ENCODE measurements around the gene CYP46A1. TPM values are rescaled to one million over a fixed set of nuclear protein-coding genes. Genes with fewer than 3 reads are reported as not detected.

The CYP46A1 gene
- total RNA-seq, 2 donors from 2014 or later, result 0.09 to 0.10 TPM

DNA sequence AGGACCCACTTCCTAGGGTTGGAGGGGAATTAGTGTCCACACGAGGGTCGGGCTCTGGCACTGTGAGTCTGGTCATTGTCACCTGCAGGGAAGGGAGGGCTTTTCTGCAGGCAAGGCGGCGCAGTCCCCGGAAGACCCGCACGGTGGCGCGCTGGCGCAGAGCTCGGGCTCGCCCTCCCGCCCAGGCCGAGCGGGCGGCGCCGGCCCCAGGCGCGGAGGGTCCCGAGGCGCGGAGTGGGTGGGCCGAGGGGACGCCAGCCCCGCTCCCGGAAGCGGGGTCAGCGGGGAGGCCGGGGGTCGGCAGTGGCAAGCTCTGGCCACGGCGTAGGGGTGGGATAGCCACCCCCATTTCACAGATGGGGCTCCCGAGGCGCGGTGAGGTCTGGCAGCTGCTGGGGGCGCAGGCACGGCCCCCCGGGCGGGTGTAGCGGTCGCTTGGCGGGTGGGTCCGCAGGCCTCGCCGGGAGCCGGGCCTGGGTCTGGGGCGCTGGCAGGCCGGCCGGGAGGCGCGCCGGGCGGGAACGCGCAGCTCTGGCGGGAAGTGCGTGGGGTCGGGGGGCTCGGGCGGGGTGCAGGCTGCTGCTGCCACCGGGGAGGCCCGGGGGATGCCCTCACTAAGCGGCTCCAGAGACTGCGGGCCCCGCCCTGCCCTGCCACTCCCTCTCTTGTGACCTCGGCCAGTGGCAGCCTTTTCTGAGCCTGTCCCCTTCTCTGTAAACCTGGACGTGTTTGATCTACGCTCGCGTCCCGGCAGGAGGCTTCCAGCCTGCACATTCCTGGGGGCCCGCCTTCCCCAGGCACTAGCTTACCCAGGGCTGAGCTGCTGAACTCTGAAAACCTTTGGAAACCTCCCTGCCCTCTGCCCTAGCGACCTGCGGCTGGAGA lies 46.1 kb downstream of the CYP46A1 start:
- Mint-ChIP-seq H3K4me3 (peak overlapping the region; percentile 61 to 72), H3K27ac (no peak overlapping the region), H3K36me3 (ENCODE audit: insufficient read depth in 2 of 2) (no peaks in the 10 kb centered on the region), H3K27me3 (ENCODE audit: low read depth) (peaks cover 30% of the 10 kb centered on the region), H3K9me3 (no peaks in the 10 kb centered on the region), H3K4me1 (ENCODE audit: low read depth) (no peaks in the 10 kb centered on the region)
- DNase-seq (peak; percentile 82 to 87), ATAC-seq (replicated peaks in 1 of 2) (peak; percentile 78 to 80)

DNA sequence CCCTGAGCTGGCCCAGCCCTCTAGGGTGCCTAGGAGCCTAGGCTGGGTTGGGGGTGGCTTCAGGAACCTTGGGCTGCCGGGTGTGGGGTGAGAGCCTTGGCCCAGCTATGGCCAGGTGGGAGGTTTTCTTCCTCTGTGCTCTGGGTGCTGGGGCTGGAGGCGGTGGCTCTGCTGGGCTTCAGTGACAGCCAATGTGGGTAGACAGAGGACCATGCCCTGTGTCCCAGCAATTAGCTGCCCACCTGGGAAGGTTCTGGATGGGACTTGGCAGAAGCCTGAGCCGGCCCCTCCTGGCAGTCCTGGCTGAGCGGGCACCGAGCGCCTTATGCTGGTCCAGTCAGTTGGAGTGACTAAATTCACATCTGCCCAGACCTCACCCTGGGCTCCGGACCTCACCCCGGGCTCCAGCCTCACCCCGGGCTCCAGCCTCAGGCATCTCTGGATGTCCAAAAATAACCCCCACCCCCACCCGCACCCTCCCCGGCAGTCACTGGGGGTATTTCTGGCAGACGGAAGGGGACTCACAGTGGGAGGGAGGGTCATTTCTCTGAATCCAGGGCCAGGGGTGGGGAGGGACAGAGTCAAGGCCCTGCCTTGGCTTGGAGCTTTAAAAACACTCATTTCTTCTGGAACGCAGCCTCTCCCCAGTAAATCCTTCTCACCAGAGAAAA lies 46.9 kb downstream of the CYP46A1 start:
- DNase-seq, result no peak
- no peaks in the 10 kb centered on the region for H3K36me3 Mint-ChIP-seq (ENCODE audit: insufficient read depth in 2 of 2)
- H3K4me3 Mint-ChIP-seq, result peak overlapping the region; percentile 61 to 72
- peaks cover 38% of the 10 kb centered on the region for H3K27me3 Mint-ChIP-seq (ENCODE audit: low read depth)
- no peak overlapping the region for H3K27ac Mint-ChIP-seq
- H3K9me3 Mint-ChIP-seq, result no peaks in the 10 kb centered on the region
- ATAC-seq (replicated peaks in 1 of 2), result no peak
- H3K4me1 Mint-ChIP-seq (ENCODE audit: low read depth), result no peaks in the 10 kb centered on the region

DNA sequence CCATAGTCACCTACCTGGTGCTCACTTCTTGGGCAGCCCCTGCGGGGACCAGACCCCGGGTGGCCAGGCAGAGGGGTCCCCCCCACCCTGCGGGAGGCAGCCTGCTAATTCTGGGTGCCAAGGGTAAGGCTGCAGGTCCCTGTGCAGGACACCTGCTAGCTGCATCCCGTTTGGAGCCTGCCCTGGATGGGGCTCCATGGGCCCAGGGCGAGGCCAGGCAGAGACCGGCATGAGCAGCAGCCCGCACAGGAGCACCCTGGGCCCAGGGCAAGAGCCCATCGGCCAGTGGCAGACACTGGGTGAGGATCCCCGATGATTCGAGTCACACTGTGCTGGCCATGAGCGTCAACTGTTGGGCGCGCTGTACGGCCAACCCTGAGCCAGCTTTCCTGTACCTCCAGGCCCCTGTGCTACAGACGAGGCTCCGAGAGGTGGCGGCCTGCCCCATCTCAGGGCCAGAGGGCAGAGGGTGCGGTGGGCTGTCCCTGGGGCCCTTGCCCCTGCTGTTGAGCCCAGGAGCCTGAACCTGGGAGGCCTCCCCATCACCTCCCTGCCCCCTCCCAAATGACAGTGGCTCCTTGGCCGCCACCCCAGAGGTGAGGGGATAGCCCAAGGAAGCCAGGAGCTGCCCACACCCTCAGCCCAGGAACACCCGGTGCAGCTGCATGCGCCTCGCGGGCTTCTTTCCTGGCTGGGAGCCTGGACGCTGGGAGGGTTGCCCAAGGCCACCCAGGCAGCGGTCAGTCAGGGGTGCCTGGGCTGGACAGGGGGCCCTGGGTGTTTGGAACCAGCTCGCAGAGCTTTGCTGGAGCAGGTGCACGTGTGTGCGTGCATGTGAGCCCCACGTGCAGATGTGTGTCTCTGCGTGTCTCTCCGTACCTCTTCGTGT lies 47.7 kb downstream of the CYP46A1 start:
- H3K36me3 Mint-ChIP-seq (ENCODE audit: insufficient read depth in 2 of 2), result no peaks in the 10 kb centered on the region
- no peak overlapping the region for H3K4me3 Mint-ChIP-seq
- ATAC-seq (replicated peaks in 1 of 2), result no peak

DNA sequence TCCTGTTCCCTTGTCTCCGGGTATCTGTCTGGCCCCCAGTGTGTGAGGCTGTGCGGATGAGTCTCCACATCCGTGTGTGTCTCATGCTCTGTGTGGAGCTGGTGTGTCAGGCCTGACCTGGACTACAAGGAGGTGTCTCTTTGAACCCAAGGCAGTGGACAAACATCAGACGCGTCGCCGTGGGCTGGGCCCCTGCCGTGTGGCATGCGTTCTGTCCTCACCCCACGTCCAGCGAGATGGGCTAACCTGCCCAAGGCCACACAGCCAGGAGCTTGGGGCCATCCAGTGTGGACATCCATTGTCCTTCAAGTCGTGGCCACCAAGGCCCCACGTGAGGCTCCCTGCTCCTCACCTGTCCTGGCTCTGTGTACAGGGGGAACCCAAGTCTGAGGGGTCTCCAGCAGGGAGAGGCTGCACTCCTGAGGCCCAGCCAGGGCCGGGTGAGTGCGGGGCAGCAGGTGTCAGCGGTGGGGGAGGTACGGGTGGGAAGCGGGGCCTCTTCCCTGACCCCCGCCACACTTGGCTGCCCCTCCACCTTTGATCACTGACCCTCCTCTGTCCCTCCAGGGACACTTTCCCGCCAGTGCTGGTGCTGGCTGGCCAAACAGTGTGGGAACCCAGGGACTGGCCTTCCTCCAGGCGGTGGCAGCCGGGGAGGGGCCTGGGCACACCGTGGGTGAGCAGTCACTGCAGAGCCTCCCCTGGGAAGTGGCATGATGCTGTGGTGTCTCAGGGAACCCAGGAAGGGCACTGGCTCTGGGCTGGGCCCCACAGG lies 48.5 kb downstream of the CYP46A1 start:
- Mint-ChIP-seq H3K36me3 (ENCODE audit: insufficient read depth in 2 of 2) (no peaks in the 10 kb centered on the region), H3K27ac (no peak overlapping the region), H3K27me3 (ENCODE audit: low read depth) (peaks cover 40% of the 10 kb centered on the region), H3K4me3 (no peak overlapping the region), H3K9me3 (no peaks in the 10 kb centered on the region), H3K4me1 (ENCODE audit: low read depth) (no peaks in the 10 kb centered on the region)
- DNase-seq (no peak), ATAC-seq (replicated peaks in 1 of 2) (no peak)

More for the DNA sequence above, 47.7 kb downstream of the CYP46A1 start:
- DNase-seq, result no peak
- peaks cover 40% of the 10 kb centered on the region for H3K27me3 Mint-ChIP-seq (ENCODE audit: low read depth)
- H3K9me3 Mint-ChIP-seq, result no peaks in the 10 kb centered on the region
- no peak overlapping the region for H3K27ac Mint-ChIP-seq
- no peaks in the 10 kb centered on the region for H3K4me1 Mint-ChIP-seq (ENCODE audit: low read depth)

DNA sequence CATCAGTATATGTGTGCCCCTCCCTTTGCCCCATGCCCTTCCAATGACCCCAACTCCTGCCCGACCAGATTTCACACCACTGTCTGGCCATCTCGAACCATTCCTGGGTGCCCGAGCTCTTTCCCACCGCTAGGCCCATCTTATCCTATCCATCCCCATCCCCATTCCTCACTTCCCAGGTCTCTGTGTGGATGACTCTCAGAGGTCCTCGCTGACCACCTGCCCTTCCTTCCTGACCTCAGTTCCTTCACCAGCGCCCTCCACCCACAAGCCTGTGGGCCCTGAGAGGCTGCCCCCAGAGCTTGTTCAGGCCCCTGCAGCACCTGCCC lies 49.1 kb downstream of the CYP46A1 start:
- Mint-ChIP-seq H3K27me3 (ENCODE audit: low read depth) (peaks cover 40% of the 10 kb centered on the region), H3K27ac (no peak overlapping the region), H3K9me3 (no peaks in the 10 kb centered on the region), H3K4me1 (ENCODE audit: low read depth) (no peaks in the 10 kb centered on the region), H3K36me3 (ENCODE audit: insufficient read depth in 2 of 2) (no peaks in the 10 kb centered on the region), H3K4me3 (no peak overlapping the region)
- ATAC-seq (replicated peaks in 1 of 2) (no peak), DNase-seq (no peak)

DNA sequence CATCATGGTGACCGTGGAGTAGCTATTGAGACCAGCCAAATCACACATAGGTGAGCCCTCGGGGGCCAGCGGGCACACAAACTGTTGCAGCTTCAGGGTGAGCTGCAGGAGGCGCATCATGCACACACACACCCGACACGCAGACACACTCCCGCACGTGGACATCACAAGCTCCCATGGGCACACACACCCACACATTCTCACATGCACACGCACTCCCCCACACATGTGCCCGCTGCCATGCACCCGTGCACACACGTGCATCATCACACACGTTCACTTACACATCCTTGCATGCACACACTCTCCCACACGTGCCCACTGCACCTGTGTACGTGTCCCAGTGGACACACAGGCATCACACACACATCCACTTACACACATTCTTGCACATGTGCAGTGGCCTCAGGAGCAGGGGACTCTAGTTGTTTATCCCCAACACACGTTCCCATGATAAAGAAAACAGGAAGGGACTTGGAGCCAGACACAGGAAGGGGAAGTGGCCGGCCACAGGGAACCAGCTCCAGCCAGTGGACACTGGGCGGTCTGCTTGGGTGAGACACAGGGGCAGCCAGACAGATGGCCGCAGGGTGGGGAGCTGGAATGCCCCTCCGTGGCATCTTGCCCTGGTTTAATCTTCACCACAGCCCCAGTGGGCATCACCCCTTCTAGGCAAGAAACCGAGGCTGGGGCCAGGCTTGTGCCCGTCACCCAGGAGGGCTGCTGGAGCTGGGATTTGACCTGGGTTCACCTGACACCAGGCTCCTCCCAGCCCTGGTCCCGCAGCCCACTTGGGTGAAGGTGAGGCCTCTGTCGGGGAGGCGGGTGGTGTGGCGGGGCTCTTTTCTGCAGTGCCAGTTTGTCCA lies 49.7 kb downstream of the CYP46A1 start:
- Mint-ChIP-seq H3K9me3 (no peaks in the 10 kb centered on the region), H3K27ac (no peak overlapping the region), H3K4me1 (ENCODE audit: low read depth) (no peaks in the 10 kb centered on the region), H3K4me3 (no peak overlapping the region), H3K27me3 (ENCODE audit: low read depth) (peaks cover 42% of the 10 kb centered on the region), H3K36me3 (ENCODE audit: insufficient read depth in 2 of 2) (no peaks in the 10 kb centered on the region)
- ATAC-seq (replicated peaks in 1 of 2), result no peak
- DNase-seq, result no peak

DNA sequence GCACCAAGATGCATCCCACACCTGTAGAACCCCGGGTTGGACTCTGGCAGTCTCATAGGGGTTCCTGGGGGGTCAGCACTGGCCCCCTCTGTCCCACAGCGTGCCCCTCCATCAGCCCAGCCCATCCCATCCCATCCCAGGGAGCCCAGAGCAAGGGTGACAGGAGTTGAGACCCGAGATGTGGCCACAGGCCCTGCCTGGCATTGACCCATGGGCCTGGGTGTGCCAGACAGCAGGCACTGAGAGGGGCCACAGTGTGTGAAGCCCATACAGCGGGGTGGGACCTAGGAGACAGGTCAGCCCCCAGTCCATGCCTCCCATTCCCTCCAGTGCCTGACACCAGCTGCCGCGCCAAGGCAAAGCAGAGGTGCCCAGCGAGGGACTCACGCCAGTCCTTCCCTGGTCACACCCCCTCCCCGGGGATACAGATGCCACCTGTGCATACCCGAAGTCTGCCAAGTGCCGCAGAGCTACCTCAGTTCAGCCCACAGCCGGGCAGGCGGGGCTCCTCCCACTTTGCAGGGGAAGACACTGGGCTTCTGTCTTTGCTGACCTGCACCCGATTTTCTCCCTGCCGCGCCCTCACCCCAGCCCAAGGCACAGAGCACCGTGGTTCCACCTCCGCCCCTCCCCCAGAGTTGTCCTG lies 50.4 kb downstream of the CYP46A1 start:
- Mint-ChIP-seq H3K4me1 (ENCODE audit: low read depth) (no peaks in the 10 kb centered on the region), H3K27ac (no peak overlapping the region), H3K9me3 (no peaks in the 10 kb centered on the region), H3K36me3 (ENCODE audit: insufficient read depth in 2 of 2) (no peaks in the 10 kb centered on the region), H3K4me3 (no peak overlapping the region), H3K27me3 (ENCODE audit: low read depth) (peaks cover 43% of the 10 kb centered on the region)
- ATAC-seq (replicated peaks in 1 of 2) (no peak), DNase-seq (no peak)

DNA sequence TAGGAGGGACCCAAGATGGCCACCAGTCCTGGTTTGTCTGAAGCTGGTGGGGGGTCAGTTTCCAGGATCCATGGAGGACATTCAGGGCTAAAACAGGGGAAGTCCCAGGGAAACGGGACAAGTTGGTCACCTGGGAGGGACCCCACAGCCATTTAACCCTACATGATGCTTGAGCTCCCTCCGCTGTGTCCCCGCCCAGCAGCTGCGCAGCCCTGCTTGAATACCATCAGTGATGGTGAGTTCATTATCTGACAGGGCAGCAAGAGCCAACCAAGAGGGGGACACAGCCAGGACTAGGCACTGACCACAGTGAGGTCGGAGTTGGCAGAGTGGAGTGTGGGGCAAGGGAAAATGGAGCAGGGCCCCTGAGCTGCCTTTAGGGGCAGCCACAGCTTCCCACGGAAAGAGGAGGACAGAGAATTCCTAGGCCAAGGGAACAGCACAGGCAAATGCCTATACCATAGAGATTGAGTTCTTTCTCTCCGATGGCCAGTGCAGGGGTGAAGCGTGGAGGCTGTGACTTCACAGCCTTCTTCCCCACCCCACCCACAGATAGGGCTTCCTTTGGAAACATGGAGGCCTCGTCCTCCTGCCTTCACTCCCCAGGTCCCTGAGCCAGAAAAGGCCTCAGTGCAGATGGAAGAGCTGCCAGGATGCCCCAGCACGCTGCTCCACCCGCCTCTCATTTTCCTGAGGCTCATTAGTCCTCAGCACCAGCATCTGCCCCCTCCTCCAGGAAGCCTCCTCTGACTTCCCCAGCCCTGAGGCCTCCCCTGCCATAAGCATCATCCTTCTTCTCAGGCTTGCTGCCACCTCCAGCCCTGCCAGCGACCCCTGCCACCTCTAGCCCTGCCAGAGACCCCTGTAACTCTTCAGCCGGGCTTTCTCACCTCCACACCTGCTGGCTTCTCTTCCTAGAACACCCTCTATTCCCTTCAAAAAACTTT lies 51.4 kb downstream of the CYP46A1 start:
- no peaks in the 10 kb centered on the region for H3K9me3 Mint-ChIP-seq
- DNase-seq, result no peak
- ATAC-seq (replicated peaks in 1 of 2), result no peak
- no peaks in the 10 kb centered on the region for H3K36me3 Mint-ChIP-seq (ENCODE audit: insufficient read depth in 2 of 2)
- no peak overlapping the region for H3K4me3 Mint-ChIP-seq
- H3K27me3 Mint-ChIP-seq (ENCODE audit: low read depth), result peaks cover 50% of the 10 kb centered on the region
- no peak overlapping the region for H3K27ac Mint-ChIP-seq
- no peaks in the 10 kb centered on the region for H3K4me1 Mint-ChIP-seq (ENCODE audit: low read depth)

DNA sequence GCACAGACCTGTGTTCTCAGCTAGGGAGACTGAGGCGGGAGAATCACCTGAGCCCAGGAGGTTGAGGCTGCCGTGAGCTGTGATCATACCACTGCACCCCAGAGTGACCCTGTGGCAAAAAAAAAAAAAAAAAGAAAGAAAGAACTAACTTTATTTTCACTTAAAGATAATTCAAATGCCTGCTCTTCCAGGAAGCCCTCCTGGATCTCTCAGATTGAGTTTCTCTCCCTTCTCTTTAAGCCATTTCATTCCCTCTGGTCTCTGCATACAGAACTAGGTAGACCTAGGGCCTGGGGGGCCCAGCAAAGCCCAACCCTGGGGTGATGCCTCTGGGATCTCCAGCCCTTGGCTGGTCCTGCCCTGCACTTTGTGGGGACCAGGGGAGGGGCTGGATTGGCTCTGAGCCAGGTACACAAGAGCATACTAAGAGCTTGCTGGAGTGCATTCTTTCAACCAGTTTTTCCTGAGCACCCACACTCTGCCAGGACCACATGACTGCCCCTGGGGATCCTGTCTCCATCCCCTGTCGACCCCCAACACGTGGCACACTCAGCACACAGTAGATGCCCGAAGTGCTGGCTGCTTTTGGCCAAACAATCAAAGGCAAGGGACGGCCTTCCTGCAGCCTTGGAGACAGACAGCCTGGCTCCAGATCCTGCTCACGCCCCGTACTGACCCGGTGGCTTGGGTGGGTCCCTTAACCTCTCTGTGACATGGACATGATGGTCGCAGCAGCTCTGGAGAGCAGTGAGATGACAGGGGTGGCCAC lies 52.7 kb downstream of the CYP46A1 start:
- H3K36me3 Mint-ChIP-seq (ENCODE audit: insufficient read depth in 2 of 2), result no peaks in the 10 kb centered on the region
- H3K27ac Mint-ChIP-seq, result no peak overlapping the region
- H3K9me3 Mint-ChIP-seq, result no peaks in the 10 kb centered on the region

DNA sequence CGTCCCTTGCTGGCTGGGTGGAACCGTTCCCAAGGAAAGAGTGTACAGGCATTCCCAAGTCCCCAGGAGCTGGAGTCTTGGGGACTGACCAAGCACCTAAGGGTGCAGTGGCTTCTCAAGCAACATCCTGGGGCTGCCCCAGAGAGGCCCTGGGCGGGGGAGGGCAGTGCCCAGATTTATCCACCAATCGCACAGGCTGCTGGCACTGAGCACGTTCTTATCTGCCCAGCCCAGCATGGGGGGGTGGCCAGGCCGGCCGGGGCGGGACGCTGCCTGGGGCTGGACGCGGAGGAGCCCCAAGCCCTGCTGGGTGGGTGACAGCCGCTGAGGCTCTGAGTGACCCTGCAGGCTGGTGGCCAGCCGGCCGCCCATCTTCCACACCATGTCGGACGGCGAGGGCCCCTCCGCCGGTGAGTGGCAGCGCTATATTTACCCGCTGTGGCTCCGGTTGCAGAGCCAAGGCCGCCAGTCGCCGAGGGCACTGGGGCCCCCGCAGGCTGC lies 53.4 kb downstream of the CYP46A1 start:
- H3K27ac Mint-ChIP-seq, result no peak overlapping the region
- H3K36me3 Mint-ChIP-seq (ENCODE audit: insufficient read depth in 2 of 2), result no peaks in the 10 kb centered on the region
- no peak for DNase-seq
- H3K4me1 Mint-ChIP-seq (ENCODE audit: low read depth), result no peaks in the 10 kb centered on the region
- no peak overlapping the region for H3K4me3 Mint-ChIP-seq
- peaks cover 56% of the 10 kb centered on the region for H3K27me3 Mint-ChIP-seq (ENCODE audit: low read depth)
- ATAC-seq (replicated peaks in 1 of 2), result peak; percentile 49 to 52
- H3K9me3 Mint-ChIP-seq, result no peaks in the 10 kb centered on the region

More for the DNA sequence above, 52.7 kb downstream of the CYP46A1 start:
- no peaks in the 10 kb centered on the region for H3K4me1 Mint-ChIP-seq (ENCODE audit: low read depth)
- peaks cover 50% of the 10 kb centered on the region for H3K27me3 Mint-ChIP-seq (ENCODE audit: low read depth)
- DNase-seq, result no peak
- H3K4me3 Mint-ChIP-seq, result no peak overlapping the region
- no peak for ATAC-seq (replicated peaks in 1 of 2)

Measured in activated T-cell treated with anti-CD3 and anti-CD28 coated beads, Interleukin-2, amount 50 U/mL, for 72 hours (primary cell).